Hepatocyte (in vitro differentiated cells): ENCODE results near the gene NF2. TPM values are rescaled to one million over a fixed set of nuclear protein-coding genes. Genes with fewer than 3 reads are reported as not detected.

ENCODE experiments used
- DNase-seq: peaks from one replicate; pipeline ENCODE4 v3.0.0-alpha.2; 2016; ENCODE audit warnings: low spot score
- H2AFZ ChIP-seq: fragments of 200-600 bp; sonication (generic); 2 replicates; pipeline ENCODE4 v1.6.0; 2016; ENCODE audit warnings: antibody characterized with exemption, mild to moderate bottlenecking
- H3K27ac ChIP-seq: fragments of 200-600 bp; sonication (generic); 2 replicates; pipeline ENCODE4 v1.5.1; 2016; ENCODE audit warnings: mild to moderate bottlenecking
- H3K27me3 ChIP-seq: fragments of 200-600 bp; sonication (generic); 2 replicates; pipeline ENCODE4 v1.6.1; 2016
- H3K36me3 ChIP-seq: fragments of 200-600 bp; sonication (generic); replicated peaks from 2 replicates; pipeline ENCODE4 v1.5.1; 2016; ENCODE audit warnings: low read depth; ENCODE audit not compliant: insufficient read depth
- H3K4me1 ChIP-seq: fragments of 200-600 bp; sonication (generic); 2 replicates; pipeline ENCODE4 v1.5.1; 2016; ENCODE audit warnings: mild to moderate bottlenecking, moderate library complexity; ENCODE audit not compliant: insufficient read depth
- H3K4me2 ChIP-seq: fragments of 200-600 bp; sonication (generic); 2 replicates; pipeline ENCODE4 v1.6.0; 2016
- H3K4me3 ChIP-seq: fragments of 200-600 bp; sonication (generic); 2 replicates; pipeline ENCODE4 v1.5.1; 2016; ENCODE audit warnings: mild to moderate bottlenecking
- H3K79me2 ChIP-seq: fragments of 200-600 bp; sonication (generic); 2 replicates; pipeline ENCODE4 v1.6.0; 2017; ENCODE audit warnings: mild to moderate bottlenecking
- H3K9me2 ChIP-seq: fragments of 200-600 bp; sonication (generic); replicated peaks from 2 replicates; pipeline ENCODE4 v1.6.0; 2017; ENCODE audit warnings: mild to moderate bottlenecking; ENCODE audit not compliant: insufficient read depth
- H3K9me3 ChIP-seq: fragments of 200-600 bp; sonication (generic); 2 replicates; pipeline ENCODE4 v1.5.1; 2016; ENCODE audit warnings: low read depth, mild to moderate bottlenecking
- H4K20me1 ChIP-seq: fragments of 200-600 bp; sonication (generic); 2 replicates; pipeline ENCODE4 v1.6.0; 2016; ENCODE audit warnings: mild to moderate bottlenecking; ENCODE audit not compliant: insufficient read depth, poor library complexity, severe bottlenecking
- CTCF ChIP-seq: fragments of 200-600 bp; sonication (generic); IDR thresholded peaks from 2 replicates; pipeline ENCODE4 v1.5.1; 2016; ENCODE audit warnings: antibody characterized with exemption, mild to moderate bottlenecking; ENCODE audit not compliant: poor library complexity
- EZH2 ChIP-seq: fragments of 200-600 bp; sonication (generic); IDR thresholded peaks from 2 replicates; pipeline ENCODE4 v1.6.1; 2016; ENCODE audit warnings: antibody characterized with exemption, mild to moderate bottlenecking, borderline replicate concordance
- EZH2phosphoT487 ChIP-seq: fragments of 200-600 bp; sonication (generic); IDR thresholded peaks from one replicate; pipeline ENCODE4 v1.6.1; 2018; ENCODE audit warnings: antibody characterized with exemption, mild to moderate bottlenecking, low read depth, moderate library complexity; ENCODE audit not compliant: unreplicated experiment, severe bottlenecking
- WGBS: methylation state at CpG from one replicate; pipeline ENCODE4 v1.1.6; 2016; ENCODE audit warnings: low lambda C conversion rate; ENCODE audit errors: missing lambda C conversion rate; 5-methylcytosine and 5-hydroxymethylcytosine counted together
- polyA plus RNA-seq: library from polyadenylated mRNA; unstranded; fragments of >200 nt; fragmentation: Nextera tagmentation; extraction: Ambion mirVana; gene quantifications from 2 replicates; pipeline ENCODE4 v1.2.1, GENCODE V29; 2016
- total RNA-seq: library from RNA; depleted of rRNA; stranded (reverse); fragments of >200 nt; gene quantifications from 2 replicates; pipeline ENCODE4 v1.2.3, GENCODE V29; 2014

Gene NF2
- total and polyA plus RNA-seq, 2 experiments from 2014 or later, result 18.5 to 30.7 TPM

- no peak for DNase-seq
Observed at GRCh38 chr22:29720811-29721323, 117.4 kb downstream of the NF2 start.

GRCh38 chr22:29722151-29722550, 118.7 kb downstream of the NF2 start:
- WGBS, result 70% methylated on average over 2 of the region's 7 CpGs
- Histone ChIP-seq H3K27me3 (peaks cover 47% of the 10 kb centered on the region), H3K4me3 (no peak overlapping the region), H3K79me2 (no peaks in the 10 kb centered on the region), H4K20me1 (no peaks in the 10 kb centered on the region), H3K4me1 (no peaks in the 10 kb centered on the region), H3K9me2 (no peaks in the 10 kb centered on the region), H3K36me3 (no peaks in the 10 kb centered on the region), H2AFZ (no peak overlapping the region), H3K4me2 (no peak overlapping the region), H3K27ac (no peak overlapping the region), H3K9me3 (no peaks in the 10 kb centered on the region)
- no peak for DNase-seq
- TF ChIP-seq CTCF (no peak), EZH2phosphoT487 (no peak), EZH2 (no peak)

More at GRCh38 chr22:29720811-29721323, 117.4 kb downstream of the NF2 start:
- WGBS, result 6% methylated on average over 30 of the region's 53 CpGs
- Histone ChIP-seq H3K4me3 (no peak overlapping the region), H3K27me3 (peaks cover 47% of the 10 kb centered on the region), H2AFZ (no peak overlapping the region), H3K9me3 (no peaks in the 10 kb centered on the region), H3K36me3 (no peaks in the 10 kb centered on the region), H3K4me1 (no peaks in the 10 kb centered on the region), H3K79me2 (no peaks in the 10 kb centered on the region), H3K4me2 (peak overlapping the region; percentile 84), H3K27ac (no peak overlapping the region), H3K9me2 (no peaks in the 10 kb centered on the region), H4K20me1 (no peaks in the 10 kb centered on the region)
- TF ChIP-seq EZH2phosphoT487 (no peak), EZH2 (peak; percentile 96), CTCF (no peak)

GRCh38 chr22:29722587-29722986, 119.2 kb downstream of the NF2 start:
- Histone ChIP-seq H4K20me1 (no peaks in the 10 kb centered on the region), H3K9me3 (no peaks in the 10 kb centered on the region)

More at GRCh38 chr22:29722587-29722986, 119.2 kb downstream of the NF2 start:
- Histone ChIP-seq H3K79me2 (no peaks in the 10 kb centered on the region), H3K36me3 (no peaks in the 10 kb centered on the region), H3K4me3 (no peak overlapping the region), H3K4me1 (no peaks in the 10 kb centered on the region), H3K4me2 (no peak overlapping the region), H3K9me2 (no peaks in the 10 kb centered on the region), H2AFZ (no peak overlapping the region), H3K27ac (no peak overlapping the region), H3K27me3 (peaks cover 44% of the 10 kb centered on the region)
- no peak for DNase-seq
- no peak for TF ChIP-seq EZH2
- TF ChIP-seq EZH2phosphoT487, result no peak
- no peak for TF ChIP-seq CTCF
- WGBS, result 84% methylated on average over 15 of the region's 16 CpGs
